Measurements from ENCODE around the gene NDUFV2.
"Not testable (repeated sequence)": the region's sequence is repeated elsewhere in the genome, so short reads cannot be mapped to it uniquely, and the experiment has no call there.

NDUFV2 gene

DNA sequence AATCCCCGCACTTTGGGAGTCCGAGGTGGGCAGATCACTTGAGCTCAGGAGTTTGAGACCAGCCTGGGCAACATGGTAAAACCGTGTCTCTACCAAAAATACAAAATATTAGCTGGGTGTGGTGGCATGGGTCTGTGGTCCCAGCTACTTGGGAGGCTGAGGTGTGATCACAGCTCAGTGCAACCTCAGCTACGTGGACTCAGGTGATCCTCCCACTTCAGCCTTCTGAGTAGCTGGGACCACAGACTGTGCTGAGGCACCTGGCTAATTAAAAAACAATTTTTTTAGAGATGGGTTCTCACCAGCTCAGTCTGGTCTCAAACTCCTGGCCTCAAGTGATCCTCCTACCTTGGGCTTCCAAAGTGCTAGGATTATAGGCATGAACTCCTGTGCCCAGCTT, 57.5 kb downstream of the NDUFV2 start:
- DNase-seq, result no peak

DNA sequence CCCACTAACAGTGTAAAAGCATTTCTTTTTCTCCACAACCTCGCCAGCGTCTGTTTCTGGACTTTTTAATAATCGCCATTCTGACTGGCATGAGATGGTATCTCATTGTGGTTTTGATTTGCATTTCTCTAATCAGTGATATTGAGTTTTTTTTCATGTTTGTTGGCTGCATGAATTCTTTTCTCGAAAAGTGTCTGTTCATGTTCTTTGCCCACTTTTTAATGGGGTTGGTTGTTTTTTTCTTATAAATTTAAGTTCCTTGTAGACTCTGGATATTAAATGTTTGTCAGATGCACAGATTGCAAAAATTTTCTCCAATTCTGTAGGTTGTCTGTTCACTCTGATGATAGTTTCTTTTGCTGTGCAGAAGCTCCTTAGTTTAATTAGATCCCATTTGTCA, 60.2 kb downstream of the NDUFV2 start:
- not testable (repeated sequence) for DNase-seq

DNA sequence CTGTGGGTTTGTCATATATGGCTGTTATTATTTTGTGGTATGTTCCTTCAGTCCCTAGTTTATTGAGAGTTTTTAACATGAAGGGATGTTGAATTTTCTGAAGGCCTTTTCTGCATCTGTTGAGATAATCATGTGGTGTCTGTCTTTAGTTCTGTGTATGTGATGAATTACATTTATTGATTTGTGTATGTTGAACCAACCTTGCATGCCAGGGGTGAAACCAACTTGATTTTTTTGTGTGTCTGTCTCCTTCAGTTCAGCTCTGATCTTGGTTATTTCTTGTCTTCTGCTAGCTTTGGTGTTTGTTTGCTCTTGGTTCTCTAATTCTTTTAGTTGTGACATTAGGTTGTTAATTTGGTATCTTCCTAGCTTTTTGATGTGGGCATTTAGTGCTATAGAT, 61.6 kb downstream of the NDUFV2 start:
- DNase-seq, result not testable (repeated sequence)

DNA sequence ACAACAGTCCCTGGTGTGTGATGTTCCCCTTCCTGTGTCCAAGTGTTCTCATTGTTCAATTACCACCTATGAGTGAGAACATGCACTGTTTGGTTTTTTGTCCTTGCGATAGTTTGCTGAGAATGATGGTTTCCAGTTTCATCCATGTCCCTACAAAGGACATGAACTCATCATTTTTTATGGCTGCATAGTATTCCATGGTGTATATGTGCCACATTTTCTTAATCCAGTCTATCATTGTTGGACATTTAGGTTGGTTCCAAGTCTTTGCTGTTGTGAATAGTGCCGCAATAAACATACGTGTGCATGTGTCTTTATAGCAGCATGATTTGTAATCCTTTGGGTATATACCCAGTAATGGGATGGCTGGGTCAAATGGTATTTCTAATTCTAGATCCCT, 63.4 kb downstream of the NDUFV2 start:
- not testable (repeated sequence) for DNase-seq

DNA sequence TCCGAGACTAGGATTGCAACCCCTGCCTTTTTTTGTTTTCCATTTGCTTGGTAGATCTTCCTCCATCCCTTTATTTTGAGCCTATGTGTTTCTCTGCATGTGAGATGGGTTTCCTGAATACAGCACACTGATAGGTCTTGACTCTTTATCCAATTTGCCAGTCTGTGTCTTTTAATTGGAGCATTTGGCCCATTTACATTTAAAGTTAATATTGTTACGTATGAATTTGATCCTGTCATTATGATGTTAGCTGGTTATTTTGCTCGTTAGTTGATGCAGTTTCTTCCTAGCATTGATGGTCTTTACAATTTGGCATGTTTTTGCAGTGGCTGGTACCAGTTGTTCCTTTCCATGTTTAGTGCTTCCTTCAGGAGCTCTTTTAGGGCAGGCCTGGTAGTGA, 67.0 kb downstream of the NDUFV2 start:
- DNase-seq, result not testable (repeated sequence)

DNA sequence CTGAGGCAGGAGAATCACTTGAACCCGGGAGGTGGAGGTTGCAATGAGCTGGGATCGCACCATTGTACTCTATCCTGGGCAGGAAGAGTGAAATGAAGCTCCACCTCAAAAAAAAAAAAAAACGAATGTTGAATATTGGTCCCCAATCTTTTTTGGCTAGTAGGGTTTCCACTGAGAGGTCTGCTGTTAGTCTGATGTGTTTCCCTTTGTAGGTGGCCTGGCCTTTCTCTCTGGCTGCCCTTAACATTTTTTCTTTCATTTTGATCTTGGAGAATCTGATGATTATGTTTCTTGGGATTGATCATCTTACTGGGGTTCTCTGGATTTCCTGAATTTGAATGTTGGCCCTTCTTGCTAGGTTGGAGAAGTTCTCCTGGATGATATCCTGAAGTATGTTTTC, 69.4 kb downstream of the NDUFV2 start:
- not testable (repeated sequence) for DNase-seq

DNA sequence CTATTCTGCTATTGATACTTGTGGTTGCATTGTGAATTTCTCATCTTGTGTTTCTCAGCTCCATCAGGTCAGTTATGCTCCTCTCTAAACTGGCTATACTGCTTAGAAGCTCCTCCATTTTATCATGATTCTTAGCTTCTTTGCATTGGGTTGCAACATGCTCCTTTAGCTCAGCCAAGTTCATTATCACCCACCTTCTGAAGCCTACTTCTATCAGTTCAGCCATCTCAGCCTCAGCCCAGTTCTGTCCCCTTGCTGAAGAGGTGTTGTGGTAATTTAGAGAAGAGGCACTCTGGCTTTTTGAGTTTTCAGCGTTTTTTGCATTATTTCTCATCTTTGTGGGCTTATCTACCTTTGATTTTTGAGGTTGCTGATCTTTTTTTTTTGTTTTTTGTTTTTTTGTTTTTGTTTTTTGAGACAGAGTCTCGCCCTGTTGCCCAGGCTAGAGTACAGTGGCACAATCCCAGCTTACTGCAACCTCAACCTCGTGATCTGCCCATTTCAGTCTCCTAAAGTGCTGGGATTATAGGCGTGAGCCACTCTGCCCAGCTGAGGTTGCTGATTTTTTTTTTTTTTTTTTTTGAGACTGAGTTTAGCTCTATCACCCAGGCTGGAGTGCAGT, 70.1 kb downstream of the NDUFV2 start:
- DNase-seq, result no peak

DNA sequence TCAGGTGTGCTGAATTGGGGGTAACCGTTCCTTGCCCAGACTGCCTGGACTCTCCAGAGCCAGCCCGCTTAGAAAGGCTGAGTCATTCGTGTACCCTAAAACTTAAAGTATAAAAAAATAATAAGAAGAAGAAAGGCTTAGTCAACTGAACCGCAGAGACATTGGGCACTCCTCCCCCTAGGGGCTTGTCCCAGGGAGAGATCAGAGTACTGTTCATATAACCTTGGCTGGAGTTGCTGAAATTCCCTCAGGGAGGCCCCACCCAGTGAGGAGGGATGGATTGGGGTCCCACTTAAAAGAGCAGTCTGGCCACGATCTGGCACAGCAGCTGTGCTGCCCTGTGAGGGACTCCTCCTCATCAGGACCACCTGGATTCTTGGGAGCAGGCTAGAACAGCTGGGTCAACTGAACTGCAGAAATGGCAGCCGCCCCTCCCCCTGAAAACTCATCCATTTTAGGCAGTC, 71.3 kb downstream of the NDUFV2 start:
- DNase-seq, result no peak

DNA sequence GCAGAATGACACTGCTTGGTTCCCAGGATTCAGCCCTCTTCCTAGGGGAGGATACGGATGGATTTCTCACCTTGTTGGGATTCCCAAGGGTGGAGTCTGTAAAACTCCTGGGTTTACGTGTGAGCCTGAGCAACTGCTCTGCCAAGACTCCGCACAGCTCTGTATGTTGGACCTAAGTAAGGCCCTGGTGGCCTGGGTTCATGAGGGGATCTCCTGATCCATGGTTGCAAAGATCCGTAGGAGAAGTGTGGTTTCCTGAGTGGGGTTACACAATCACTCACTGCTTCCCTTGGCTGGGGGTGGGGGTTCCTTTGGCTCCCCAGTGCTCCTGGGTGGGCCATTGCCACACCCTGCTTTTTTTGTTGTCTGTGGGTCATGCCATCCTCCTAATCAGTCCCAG, 71.8 kb downstream of the NDUFV2 start:
- DNase-seq, result no peak

DNA sequence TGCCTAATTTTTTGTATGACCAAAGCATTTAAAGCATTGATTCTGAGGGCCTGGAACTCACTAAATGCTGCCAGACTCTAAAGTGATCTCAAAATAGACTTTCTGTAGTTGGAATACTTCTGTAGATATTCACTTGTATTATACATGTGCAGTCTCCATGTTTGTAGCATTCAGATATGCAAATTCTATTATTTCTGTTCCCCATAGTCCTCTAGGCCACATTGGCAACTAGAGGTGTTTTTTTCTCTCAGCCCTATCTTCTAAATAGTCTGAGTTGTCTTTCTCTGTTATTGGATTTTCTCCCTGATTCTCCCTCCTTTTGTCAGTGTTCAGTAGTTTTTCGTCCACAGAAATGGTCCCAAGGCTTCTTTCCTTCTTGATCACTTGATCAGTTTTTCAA, 72.6 kb downstream of the NDUFV2 start:
- no peak for DNase-seq

DNA sequence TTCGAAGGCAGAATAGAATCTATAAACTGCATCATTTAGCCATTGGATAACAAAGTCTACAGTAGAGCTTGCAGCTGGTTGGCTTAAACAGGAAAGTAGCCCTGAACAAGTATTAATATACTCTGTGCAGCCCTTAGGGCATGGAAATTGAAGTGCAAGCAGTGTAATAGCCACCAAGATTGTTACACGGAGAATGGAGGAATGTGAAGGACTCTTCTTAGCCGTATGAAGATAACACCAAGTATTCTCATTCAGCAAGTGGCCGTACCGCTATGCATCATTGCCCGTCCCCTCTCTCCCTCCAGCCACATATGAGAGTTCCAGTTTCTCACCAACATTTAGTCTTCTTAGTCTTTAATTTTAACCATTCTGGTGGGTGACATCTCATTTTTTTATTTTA, 74.5 kb downstream of the NDUFV2 start:
- DNase-seq, result no peak

DNA sequence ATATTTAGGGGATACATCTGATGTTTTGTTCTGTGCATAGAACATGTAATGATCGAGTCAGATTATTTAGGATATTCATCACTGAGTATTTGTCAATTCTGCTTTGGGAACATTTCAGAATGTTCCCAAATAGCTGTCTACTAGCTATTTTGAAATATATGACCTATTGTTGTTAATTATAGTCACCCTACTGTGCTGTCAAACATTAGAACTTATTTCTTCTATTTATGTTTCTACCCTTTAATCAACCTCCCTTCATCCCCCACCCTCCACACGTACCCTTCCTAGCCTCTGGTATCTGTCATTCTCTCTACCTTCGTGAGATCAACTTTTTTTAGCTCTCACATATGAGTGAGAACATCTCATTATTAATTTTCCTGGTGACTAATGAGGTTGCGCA, 75.0 kb downstream of the NDUFV2 start:
- DNase-seq, result no peak

DNA sequence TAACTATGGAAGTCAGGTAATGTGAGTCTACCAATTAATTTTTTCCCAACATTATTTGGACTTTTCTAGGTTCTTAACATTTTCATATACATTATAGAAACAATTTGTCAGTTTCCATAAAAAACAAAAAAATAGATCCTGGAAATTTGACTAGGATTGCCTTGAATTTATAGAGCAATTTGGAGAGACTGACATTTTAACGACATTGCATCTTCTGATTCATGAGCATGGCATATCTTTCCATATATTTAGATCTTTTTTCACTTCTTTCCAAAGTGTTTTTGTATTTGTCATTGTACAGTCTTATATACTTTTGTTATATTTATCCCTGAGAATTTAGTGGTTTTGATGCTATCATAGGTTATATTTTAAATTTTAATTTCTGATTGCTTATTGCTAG, 76.1 kb downstream of the NDUFV2 start:
- no peak for DNase-seq

DNA sequence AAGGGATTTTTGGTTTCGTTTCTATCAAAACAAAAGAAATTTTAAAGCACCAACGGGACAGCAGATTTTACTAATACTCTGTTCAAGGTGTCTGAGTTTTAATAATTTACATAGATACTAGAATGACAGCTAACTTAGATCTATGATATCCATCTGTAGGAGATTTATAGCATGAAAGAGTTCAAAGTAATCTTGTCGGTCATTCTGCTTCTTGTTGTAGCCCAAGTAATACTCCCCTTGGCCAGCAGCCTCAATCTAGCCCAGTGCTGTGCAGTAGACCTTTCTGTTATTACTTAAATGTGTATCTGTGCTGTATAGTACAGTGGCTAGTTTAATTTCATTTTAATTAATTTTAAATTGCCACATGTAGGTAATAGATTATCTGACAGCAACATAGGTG, 78.8 kb downstream of the NDUFV2 start:
- DNase-seq, result no peak

DNA sequence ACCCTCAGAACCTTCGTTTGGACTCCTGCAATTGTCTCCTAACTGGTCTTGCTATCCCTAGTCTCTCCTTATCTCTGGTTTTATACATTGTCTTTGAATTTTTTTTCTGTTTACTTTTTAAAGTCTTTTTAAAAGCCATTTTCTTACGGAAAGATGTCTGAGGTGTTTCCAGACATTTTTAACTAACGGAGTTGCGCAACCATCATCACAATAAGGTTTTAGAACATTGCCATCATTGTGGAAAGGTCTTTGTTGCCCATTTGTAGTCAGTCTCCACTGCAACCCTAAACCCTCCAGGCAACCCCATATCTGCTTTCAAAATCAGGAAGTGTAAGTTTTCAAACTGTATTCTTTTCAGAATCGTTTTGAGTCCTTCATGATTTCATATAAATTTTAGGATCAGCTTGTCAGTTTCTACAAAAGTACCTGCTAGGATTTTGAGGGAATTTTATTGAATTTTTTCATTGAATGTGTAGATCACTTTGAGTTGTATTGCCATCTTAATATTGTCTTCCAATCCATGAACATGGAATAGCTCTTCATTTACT, 80.4 kb downstream of the NDUFV2 start:
- DNase-seq, result no peak
